Measurements from ENCODE around the gene MYH10. TPM values are rescaled to one million over a fixed set of nuclear protein-coding genes. Genes with fewer than 3 reads are reported as not detected.

MYH10 gene
- total and polyA plus RNA-seq, 4 donors = 9.1 to 79.1 (median 25.9) TPM

DNA sequence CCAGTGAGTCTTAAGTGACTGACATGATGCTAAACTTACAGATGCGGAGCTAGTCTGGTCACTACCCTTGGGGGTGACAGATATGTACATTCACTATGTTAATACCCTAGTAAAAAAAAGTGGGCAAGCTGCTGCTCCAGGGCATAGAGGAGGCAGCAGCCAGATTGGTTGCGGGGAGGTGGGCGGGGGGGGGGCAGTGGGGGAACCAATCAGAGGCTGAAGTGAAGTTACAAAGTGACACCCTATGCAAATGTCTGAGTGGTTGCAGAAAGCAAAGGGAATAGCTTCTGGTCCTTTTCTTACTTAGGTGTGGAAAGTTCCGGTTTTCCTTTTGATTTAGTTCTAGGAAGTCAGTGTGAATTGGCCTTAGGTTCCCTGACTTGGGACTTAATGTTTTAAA is 182.7 kb downstream of the MYH10 start (continued):
- TF ChIP-seq FOXA1 (IDR thresholded peaks at IDR 0.05) (no peak), RAD21 (IDR thresholded peaks at IDR 0.05) (no peak), NR2F2 (IDR thresholded peaks at IDR 0.05) (no peak), EGR1 (IDR thresholded peaks at IDR 0.05; ENCODE audit: low read depth in 2 of 2) (no peak)

DNA sequence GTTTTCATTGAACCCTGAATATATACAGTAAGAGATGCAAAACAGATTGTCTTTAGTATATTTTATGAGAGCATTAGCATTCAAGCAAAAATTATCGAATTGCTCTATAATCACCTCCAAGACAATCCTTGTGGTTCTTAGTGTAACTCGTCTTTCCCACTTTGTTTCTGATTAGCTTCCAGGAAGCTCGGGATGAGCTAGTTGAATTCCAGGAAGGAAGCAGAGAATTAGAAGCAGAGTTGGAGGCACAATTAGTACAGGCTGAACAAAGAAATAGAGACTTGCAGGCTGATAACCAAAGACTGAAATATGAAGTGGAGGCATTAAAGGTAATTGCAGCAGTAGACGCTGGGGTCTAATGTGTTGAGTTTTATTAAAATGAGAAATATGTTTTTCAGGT is 185.0 kb downstream of the MYH10 start:
- Histone ChIP-seq H3K27me3 (ENCODE audit: control insufficient read depth in 4 of 4, insufficient read depth in 4 of 4, low read length in 3 of 4) (no peaks in the 10 kb centered on the region), H3K4me1 (ENCODE audit: control insufficient read depth in 4 of 4, insufficient read depth in 4 of 4, low read length in 3 of 4) (peaks cover 10 to 28% (median 15%) of the 10 kb centered on the region in 4 donors), H3K9me3 (ENCODE audit: control insufficient read depth in 4 of 4, low read length in 3 of 4) (no peaks in the 10 kb centered on the region), H3K4me3 (ENCODE audit: low read depth in 1 of 3, low read length in 3 of 3) (no peak overlapping the region), H3K27ac (ENCODE audit: low read depth in 1 of 2, low read length in 2 of 2) (no peak overlapping the region), H3K36me3 (ENCODE audit: control insufficient read depth in 4 of 4, insufficient read depth in 3 of 4, low read depth in 1 of 4, low read length in 3 of 4) (peaks cover 7 to 32% (median 22%) of the 10 kb centered on the region in 4 donors), H3K9ac (ENCODE audit: low read depth in 1 of 2, low read length in 2 of 2) (no peak overlapping the region)
- whole genome bisulfite sequencing = 80% methylated on average over 4 of the region's 4 CpGs
- TF ChIP-seq HNF4G (IDR thresholded peaks at IDR 0.05) (no peak), NR2F2 (IDR thresholded peaks at IDR 0.05) (peak; percentile 27)
- DNase-seq (ENCODE audit: low spot score) = no peak

DNA sequence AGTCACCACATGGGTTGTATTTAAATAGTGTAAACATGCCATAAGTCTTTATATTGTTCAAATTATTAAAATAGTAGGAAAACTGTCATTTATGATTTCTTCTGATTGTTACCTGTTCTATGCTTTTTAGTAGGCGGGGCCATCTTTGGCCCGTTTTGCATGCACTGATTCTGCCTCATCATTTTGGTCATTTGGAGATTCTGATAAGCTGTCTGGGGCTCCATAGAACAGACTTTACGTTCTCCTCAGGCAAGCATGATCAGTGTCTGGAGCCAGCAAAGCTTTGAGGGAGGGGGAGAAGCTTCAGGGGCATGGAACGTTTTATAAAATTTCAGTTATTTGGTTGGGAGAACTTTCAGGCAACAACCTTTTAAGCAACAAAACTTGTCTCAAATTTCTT is 186.0 kb downstream of the MYH10 start:
- Histone ChIP-seq H3K36me3 (ENCODE audit: control insufficient read depth in 4 of 4, insufficient read depth in 3 of 4, low read depth in 1 of 4, low read length in 3 of 4) (peaks cover 7 to 32% (median 20%) of the 10 kb centered on the region in 4 donors), H3K9me3 (ENCODE audit: control insufficient read depth in 4 of 4, low read length in 3 of 4) (no peaks in the 10 kb centered on the region), H3K4me1 (ENCODE audit: control insufficient read depth in 4 of 4, insufficient read depth in 4 of 4, low read length in 3 of 4) (peaks cover 3 to 29% (median 14%) of the 10 kb centered on the region in 4 donors), H3K27me3 (ENCODE audit: control insufficient read depth in 4 of 4, insufficient read depth in 4 of 4, low read length in 3 of 4) (no peaks in the 10 kb centered on the region), H3K4me3 (ENCODE audit: low read depth in 1 of 3, low read length in 3 of 3) (no peak overlapping the region), H3K9ac (ENCODE audit: low read depth in 1 of 2, low read length in 2 of 2) (no peak overlapping the region), H3K27ac (ENCODE audit: low read depth in 1 of 2, low read length in 2 of 2) (no peak overlapping the region)
- 79% methylated on average over 4 of the region's 4 CpGs for WGBS
- DNase-seq (ENCODE audit: low spot score) = no peak
- TF ChIP-seq GABPA (IDR thresholded peaks at IDR 0.05 in 1 of 2, conservative IDR thresholded peaks at IDR 0.05 in 1 of 2) (no peak), YY1 (IDR thresholded peaks at IDR 0.05) (no peak), RAD21 (IDR thresholded peaks at IDR 0.05) (no peak), HNF4G (IDR thresholded peaks at IDR 0.05) (no peak), FOXA1 (IDR thresholded peaks at IDR 0.05) (no peak), RXRA (IDR thresholded peaks at IDR 0.05) (no peak), NR2F2 (IDR thresholded peaks at IDR 0.05) (no peak), JUND (IDR thresholded peaks at IDR 0.05) (no peak), FOXA2 (IDR thresholded peaks at IDR 0.05) (no peak), TAF1 (conservative IDR thresholded peaks at IDR 0.05) (no peak), EGR1 (IDR thresholded peaks at IDR 0.05; ENCODE audit: low read depth in 2 of 2) (no peak)
- TF ChIP-seq, protein P1, sequence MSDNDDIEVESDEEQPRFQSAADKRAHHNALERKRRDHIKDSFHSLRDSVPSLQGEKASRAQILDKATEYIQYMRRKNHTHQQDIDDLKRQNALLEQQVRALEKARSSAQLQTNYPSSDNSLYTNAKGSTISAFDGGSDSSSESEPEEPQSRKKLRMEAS (IDR thresholded peaks at IDR 0.05) = no peak
- TF ChIP-seq, protein P2, sequence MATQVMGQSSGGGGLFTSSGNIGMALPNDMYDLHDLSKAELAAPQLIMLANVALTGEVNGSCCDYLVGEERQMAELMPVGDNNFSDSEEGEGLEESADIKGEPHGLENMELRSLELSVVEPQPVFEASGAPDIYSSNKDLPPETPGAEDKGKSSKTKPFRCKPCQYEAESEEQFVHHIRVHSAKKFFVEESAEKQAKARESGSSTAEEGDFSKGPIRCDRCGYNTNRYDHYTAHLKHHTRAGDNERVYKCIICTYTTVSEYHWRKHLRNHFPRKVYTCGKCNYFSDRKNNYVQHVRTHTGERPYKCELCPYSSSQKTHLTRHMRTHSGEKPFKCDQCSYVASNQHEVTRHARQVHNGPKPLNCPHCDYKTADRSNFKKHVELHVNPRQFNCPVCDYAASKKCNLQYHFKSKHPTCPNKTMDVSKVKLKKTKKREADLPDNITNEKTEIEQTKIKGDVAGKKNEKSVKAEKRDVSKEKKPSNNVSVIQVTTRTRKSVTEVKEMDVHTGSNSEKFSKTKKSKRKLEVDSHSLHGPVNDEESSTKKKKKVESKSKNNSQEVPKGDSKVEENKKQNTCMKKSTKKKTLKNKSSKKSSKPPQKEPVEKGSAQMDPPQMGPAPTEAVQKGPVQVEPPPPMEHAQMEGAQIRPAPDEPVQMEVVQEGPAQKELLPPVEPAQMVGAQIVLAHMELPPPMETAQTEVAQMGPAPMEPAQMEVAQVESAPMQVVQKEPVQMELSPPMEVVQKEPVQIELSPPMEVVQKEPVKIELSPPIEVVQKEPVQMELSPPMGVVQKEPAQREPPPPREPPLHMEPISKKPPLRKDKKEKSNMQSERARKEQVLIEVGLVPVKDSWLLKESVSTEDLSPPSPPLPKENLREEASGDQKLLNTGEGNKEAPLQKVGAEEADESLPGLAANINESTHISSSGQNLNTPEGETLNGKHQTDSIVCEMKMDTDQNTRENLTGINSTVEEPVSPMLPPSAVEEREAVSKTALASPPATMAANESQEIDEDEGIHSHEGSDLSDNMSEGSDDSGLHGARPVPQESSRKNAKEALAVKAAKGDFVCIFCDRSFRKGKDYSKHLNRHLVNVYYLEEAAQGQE (IDR thresholded peaks at IDR 0.05) = no peak
- TF ChIP-seq, protein P3, sequence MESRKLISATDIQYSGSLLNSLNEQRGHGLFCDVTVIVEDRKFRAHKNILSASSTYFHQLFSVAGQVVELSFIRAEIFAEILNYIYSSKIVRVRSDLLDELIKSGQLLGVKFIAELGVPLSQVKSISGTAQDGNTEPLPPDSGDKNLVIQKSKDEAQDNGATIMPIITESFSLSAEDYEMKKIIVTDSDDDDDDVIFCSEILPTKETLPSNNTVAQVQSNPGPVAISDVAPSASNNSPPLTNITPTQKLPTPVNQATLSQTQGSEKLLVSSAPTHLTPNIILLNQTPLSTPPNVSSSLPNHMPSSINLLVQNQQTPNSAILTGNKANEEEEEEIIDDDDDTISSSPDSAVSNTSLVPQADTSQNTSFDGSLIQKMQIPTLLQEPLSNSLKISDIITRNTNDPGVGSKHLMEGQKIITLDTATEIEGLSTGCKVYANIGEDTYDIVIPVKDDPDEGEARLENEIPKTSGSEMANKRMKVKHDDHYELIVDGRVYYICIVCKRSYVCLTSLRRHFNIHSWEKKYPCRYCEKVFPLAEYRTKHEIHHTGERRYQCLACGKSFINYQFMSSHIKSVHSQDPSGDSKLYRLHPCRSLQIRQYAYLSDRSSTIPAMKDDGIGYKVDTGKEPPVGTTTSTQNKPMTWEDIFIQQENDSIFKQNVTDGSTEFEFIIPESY (IDR thresholded peaks at IDR 0.05) = no peak
- TF ChIP-seq, protein P4, sequence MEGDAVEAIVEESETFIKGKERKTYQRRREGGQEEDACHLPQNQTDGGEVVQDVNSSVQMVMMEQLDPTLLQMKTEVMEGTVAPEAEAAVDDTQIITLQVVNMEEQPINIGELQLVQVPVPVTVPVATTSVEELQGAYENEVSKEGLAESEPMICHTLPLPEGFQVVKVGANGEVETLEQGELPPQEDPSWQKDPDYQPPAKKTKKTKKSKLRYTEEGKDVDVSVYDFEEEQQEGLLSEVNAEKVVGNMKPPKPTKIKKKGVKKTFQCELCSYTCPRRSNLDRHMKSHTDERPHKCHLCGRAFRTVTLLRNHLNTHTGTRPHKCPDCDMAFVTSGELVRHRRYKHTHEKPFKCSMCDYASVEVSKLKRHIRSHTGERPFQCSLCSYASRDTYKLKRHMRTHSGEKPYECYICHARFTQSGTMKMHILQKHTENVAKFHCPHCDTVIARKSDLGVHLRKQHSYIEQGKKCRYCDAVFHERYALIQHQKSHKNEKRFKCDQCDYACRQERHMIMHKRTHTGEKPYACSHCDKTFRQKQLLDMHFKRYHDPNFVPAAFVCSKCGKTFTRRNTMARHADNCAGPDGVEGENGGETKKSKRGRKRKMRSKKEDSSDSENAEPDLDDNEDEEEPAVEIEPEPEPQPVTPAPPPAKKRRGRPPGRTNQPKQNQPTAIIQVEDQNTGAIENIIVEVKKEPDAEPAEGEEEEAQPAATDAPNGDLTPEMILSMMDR (IDR thresholded peaks at IDR 0.05; ENCODE audit: low read depth, low read length, missing input control) = no peak

Data from liver (tissue), 9 donors.